ENCODE measurements around the gene PRKN. TPM values are rescaled to one million over a fixed set of nuclear protein-coding genes. Genes with fewer than 3 reads are reported as not detected.

PRKN gene
- total RNA-seq, 1 donor from 2014 or later = 1.3 TPM

DNA sequence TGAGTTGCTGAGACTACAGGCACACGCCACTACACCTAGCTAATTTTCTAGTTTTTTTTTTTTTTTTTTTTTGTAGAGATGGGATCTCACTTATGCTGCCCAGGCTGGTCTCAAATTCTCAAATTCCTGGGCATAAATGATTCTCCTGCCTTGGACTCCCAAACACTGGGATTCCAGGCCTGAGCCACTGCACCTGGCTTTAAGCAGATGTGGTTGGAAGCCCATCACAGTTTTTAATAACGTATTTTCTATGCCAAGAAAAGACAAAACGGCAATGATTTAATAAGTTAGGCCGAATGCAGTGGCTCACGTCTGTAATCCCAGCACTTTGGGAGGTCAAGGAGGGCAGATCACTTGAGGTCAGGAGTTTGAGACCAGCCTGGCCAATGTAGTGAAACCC, 456.6 kb downstream of the PRKN start:
- H3K36me3 ChIP-seq (ENCODE audit: insufficient read depth, low read length) = no peaks in the 10 kb centered on the region
- DNase-seq (ENCODE audit: low read depth) (no peak), FAIRE-seq (no peak)
- H3K4me1 ChIP-seq (ENCODE audit: insufficient read depth, low read length) = no peaks in the 10 kb centered on the region
- H3K27me3 Mint-ChIP-seq (ENCODE audit: low read depth, unreplicated experiment) = no peaks in the 10 kb centered on the region
- no peaks in the 10 kb centered on the region for H4K20me1 ChIP-seq (ENCODE audit: insufficient read depth, low read length)
- TF ChIP-seq, protein P1, sequence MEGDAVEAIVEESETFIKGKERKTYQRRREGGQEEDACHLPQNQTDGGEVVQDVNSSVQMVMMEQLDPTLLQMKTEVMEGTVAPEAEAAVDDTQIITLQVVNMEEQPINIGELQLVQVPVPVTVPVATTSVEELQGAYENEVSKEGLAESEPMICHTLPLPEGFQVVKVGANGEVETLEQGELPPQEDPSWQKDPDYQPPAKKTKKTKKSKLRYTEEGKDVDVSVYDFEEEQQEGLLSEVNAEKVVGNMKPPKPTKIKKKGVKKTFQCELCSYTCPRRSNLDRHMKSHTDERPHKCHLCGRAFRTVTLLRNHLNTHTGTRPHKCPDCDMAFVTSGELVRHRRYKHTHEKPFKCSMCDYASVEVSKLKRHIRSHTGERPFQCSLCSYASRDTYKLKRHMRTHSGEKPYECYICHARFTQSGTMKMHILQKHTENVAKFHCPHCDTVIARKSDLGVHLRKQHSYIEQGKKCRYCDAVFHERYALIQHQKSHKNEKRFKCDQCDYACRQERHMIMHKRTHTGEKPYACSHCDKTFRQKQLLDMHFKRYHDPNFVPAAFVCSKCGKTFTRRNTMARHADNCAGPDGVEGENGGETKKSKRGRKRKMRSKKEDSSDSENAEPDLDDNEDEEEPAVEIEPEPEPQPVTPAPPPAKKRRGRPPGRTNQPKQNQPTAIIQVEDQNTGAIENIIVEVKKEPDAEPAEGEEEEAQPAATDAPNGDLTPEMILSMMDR (IDR thresholded peaks at IDR 0.05; ENCODE audit: insufficient read depth, low read depth, low read length) = no peak
- no peak for TF ChIP-seq EZH2 (IDR thresholded peaks at IDR 0.05; ENCODE audit: insufficient read depth, low read length)
- no peak overlapping the region for H3K9ac ChIP-seq (ENCODE audit: low read length)
- no peak overlapping the region for H3K27ac ChIP-seq (ENCODE audit: low read depth, low read length)
- H3K9me3 Mint-ChIP-seq (ENCODE audit: unreplicated experiment) = no peaks in the 10 kb centered on the region
- H3K4me2 ChIP-seq (ENCODE audit: low read length) = no peak overlapping the region
- no peaks in the 10 kb centered on the region for H3K4me1 Mint-ChIP-seq (ENCODE audit: low read depth, unreplicated experiment)
- no peak overlapping the region for H2AFZ ChIP-seq (ENCODE audit: low read depth, low read length)
- no peak overlapping the region for H3K27ac Mint-ChIP-seq (ENCODE audit: unreplicated experiment)
- no peaks in the 10 kb centered on the region for H3K9me3 ChIP-seq (ENCODE audit: insufficient read depth, low read depth, low read length)
- no peaks in the 10 kb centered on the region for H3K79me2 ChIP-seq (ENCODE audit: insufficient read depth, low read length)
- no peak overlapping the region for H3K4me3 Mint-ChIP-seq (ENCODE audit: unreplicated experiment)
- H3K27me3 ChIP-seq (ENCODE audit: insufficient read depth, low read length) = no peaks in the 10 kb centered on the region
- no peaks in the 10 kb centered on the region for H3K36me3 Mint-ChIP-seq (ENCODE audit: low read depth, unreplicated experiment)
- no peak overlapping the region for H3K4me3 ChIP-seq (ENCODE audit: insufficient read depth, low read depth, low read length)

DNA sequence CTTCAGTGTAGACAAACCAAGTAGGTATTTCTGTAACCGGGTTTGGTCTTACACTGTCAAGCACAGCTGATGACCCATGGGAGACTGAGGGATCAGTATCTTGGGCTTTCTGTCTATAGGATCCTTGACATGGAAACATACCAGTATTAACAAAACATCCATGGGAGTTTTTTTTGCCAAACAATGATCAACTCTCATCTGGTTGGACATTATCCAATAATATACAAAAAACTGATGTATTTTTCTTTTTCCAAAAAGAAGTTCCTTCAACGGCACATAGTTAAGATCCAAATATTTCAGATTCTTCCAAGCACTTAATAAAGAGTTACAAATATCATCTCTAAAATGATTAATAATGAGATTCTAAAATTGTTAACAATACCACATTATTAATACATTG, 459.9 kb downstream of the PRKN start:
- Mint-ChIP-seq H3K9me3 (ENCODE audit: unreplicated experiment) (no peaks in the 10 kb centered on the region), H3K4me3 (ENCODE audit: unreplicated experiment) (no peak overlapping the region), H3K27me3 (ENCODE audit: low read depth, unreplicated experiment) (no peaks in the 10 kb centered on the region), H3K4me1 (ENCODE audit: low read depth, unreplicated experiment) (no peaks in the 10 kb centered on the region), H3K27ac (ENCODE audit: unreplicated experiment) (no peak overlapping the region), H3K36me3 (ENCODE audit: low read depth, unreplicated experiment) (no peaks in the 10 kb centered on the region)
- DNase-seq (ENCODE audit: low read depth) = no peak
- Histone ChIP-seq H3K4me2 (ENCODE audit: low read length) (no peak overlapping the region), H4K20me1 (ENCODE audit: insufficient read depth, low read length) (no peaks in the 10 kb centered on the region), H3K9me3 (ENCODE audit: insufficient read depth, low read depth, low read length) (no peaks in the 10 kb centered on the region), H3K36me3 (ENCODE audit: insufficient read depth, low read length) (no peaks in the 10 kb centered on the region), H3K79me2 (ENCODE audit: insufficient read depth, low read length) (no peaks in the 10 kb centered on the region), H2AFZ (ENCODE audit: low read depth, low read length) (no peak overlapping the region), H3K27me3 (ENCODE audit: insufficient read depth, low read length) (no peaks in the 10 kb centered on the region), H3K4me1 (ENCODE audit: insufficient read depth, low read length) (no peaks in the 10 kb centered on the region), H3K4me3 (ENCODE audit: insufficient read depth, low read depth, low read length) (no peak overlapping the region), H3K9ac (ENCODE audit: low read length) (no peak overlapping the region), H3K27ac (ENCODE audit: low read depth, low read length) (no peak overlapping the region)
- TF ChIP-seq EZH2 (IDR thresholded peaks at IDR 0.05; ENCODE audit: insufficient read depth, low read length) = no peak
- TF ChIP-seq, protein P1 (IDR thresholded peaks at IDR 0.05; ENCODE audit: insufficient read depth, low read depth, low read length) = no peak
- FAIRE-seq = no peak

DNA sequence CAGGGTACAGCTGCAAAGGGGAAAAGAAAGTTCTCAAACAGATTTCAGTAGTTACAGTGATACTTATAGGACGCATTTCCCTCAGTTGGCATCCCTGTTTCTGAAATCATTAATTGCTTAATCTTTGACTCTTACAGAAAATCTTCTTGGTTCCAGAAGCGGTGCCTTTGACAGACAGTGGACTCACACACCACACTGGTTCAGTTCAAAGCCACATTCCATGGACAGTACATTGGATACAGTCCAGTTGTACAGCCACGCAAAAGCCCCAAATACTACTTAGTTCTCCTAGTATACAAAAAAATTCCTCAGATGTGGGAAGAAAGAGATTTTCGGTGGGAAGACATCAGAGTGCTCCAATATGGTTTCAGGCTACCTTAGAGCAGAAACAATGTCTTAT, 460.4 kb downstream of the PRKN start:
- no peak overlapping the region for H2AFZ ChIP-seq (ENCODE audit: low read depth, low read length)
- no peak overlapping the region for H3K27ac ChIP-seq (ENCODE audit: low read depth, low read length)
- H3K4me2 ChIP-seq (ENCODE audit: low read length) = no peak overlapping the region
- no peaks in the 10 kb centered on the region for H3K9me3 ChIP-seq (ENCODE audit: insufficient read depth, low read depth, low read length)
- no peaks in the 10 kb centered on the region for H3K36me3 ChIP-seq (ENCODE audit: insufficient read depth, low read length)
- no peak overlapping the region for H3K9ac ChIP-seq (ENCODE audit: low read length)
- H3K4me3 Mint-ChIP-seq (ENCODE audit: unreplicated experiment) = no peak overlapping the region
- no peaks in the 10 kb centered on the region for H3K36me3 Mint-ChIP-seq (ENCODE audit: low read depth, unreplicated experiment)
- no peaks in the 10 kb centered on the region for H3K27me3 ChIP-seq (ENCODE audit: insufficient read depth, low read length)
- H3K27ac Mint-ChIP-seq (ENCODE audit: unreplicated experiment) = no peak overlapping the region
- H3K9me3 Mint-ChIP-seq (ENCODE audit: unreplicated experiment) = no peaks in the 10 kb centered on the region
- H3K4me1 ChIP-seq (ENCODE audit: insufficient read depth, low read length) = no peaks in the 10 kb centered on the region
- H4K20me1 ChIP-seq (ENCODE audit: insufficient read depth, low read length) = no peaks in the 10 kb centered on the region
- H3K4me3 ChIP-seq (ENCODE audit: insufficient read depth, low read depth, low read length) = no peak overlapping the region
- no peaks in the 10 kb centered on the region for H3K27me3 Mint-ChIP-seq (ENCODE audit: low read depth, unreplicated experiment)
- H3K79me2 ChIP-seq (ENCODE audit: insufficient read depth, low read length) = no peaks in the 10 kb centered on the region
- FAIRE-seq (no peak), DNase-seq (ENCODE audit: low read depth) (no peak)
- no peak for TF ChIP-seq EZH2 (IDR thresholded peaks at IDR 0.05; ENCODE audit: insufficient read depth, low read length)
- TF ChIP-seq, protein P1 (IDR thresholded peaks at IDR 0.05; ENCODE audit: insufficient read depth, low read depth, low read length) = no peak
- H3K4me1 Mint-ChIP-seq (ENCODE audit: low read depth, unreplicated experiment) = no peaks in the 10 kb centered on the region
